ENCODE results near the gene DOCK9. TPM values are rescaled to one million over a fixed set of nuclear protein-coding genes. Genes with fewer than 3 reads are reported as not detected.

The DOCK9 gene
- total RNA-seq, 1 donor from 2014 or later: 43.5 TPM

DNA sequence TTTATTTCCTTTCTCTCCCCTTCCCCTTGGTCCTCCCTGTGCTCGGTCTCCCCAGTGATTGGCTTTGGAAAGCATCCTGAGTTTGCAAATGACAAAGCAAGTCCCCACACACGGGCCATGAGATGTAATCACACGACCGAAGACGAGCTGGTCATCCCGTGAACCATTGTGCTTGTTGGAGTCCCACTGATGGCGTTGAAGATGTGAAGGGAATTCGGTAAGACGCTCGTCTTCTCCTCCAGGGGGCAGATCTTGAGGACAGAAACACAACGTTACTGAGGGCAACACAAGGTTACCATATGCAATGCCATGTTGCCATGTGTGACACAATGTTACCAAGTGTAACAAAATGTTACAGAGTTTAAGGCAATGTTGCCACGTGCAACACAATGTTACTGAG lies 183.4 kb downstream of the DOCK9 start:
- no peaks in the 10 kb centered on the region for H3K27me3 Mint-ChIP-seq
- H3K27ac Mint-ChIP-seq: no peak overlapping the region
- H3K36me3 Mint-ChIP-seq (ENCODE audit: low read depth): peaks cover 59% of the 10 kb centered on the region

DNA sequence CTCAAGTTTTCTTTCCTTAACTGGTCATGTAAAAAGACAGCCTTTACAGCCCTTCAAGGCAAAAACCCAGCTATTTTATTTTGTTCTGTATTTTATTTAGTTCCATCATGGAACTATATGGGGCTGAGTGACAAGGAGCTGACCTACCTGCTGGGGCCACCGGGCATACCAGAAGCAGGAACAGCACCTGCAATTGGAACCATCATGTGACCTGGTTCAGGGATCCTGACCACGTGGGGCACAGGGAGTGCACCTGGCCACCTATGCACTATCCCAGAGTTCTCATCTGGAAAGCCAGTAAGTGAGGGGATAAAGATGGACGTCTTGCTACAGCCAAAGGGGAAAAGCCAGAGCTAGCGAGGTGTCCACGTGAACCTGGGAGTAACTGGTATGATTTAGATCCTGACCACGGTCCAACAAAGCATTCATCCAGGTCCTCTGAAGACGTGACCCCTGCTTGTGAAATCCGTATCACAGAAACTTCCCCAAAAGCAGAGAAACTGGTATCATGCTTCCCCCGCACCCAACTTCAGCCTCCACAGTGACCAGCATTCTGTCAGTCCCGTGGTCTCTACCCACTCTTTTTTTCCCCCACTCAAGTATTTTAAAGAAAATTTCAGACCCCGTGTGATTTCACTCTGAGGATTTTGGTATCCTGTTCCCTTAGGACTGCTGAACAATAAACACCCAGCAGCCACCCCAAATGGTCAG lies 184.9 kb downstream of the DOCK9 start:
- H3K9me3 Mint-ChIP-seq: no peaks in the 10 kb centered on the region
- intact Hi-C loops (cut with micrococcal nuclease): no loop called here
- no peak for DNase-seq
- no peak overlapping the region for H3K4me3 Mint-ChIP-seq
- H3K27ac Mint-ChIP-seq: no peak overlapping the region
- H3K36me3 Mint-ChIP-seq (ENCODE audit: low read depth): peaks cover 46% of the 10 kb centered on the region
- peaks cover 2% of the 10 kb centered on the region for H3K4me1 Mint-ChIP-seq
- peaks cover 9% of the 10 kb centered on the region for H3K27me3 Mint-ChIP-seq

More for the DNA sequence above, 183.4 kb downstream of the DOCK9 start:
- no peak for DNase-seq
- no peak overlapping the region for H3K4me3 Mint-ChIP-seq
- H3K4me1 Mint-ChIP-seq: peaks cover 2% of the 10 kb centered on the region
- intact Hi-C loops (cut with micrococcal nuclease): no loop called here
- no peaks in the 10 kb centered on the region for H3K9me3 Mint-ChIP-seq

DNA sequence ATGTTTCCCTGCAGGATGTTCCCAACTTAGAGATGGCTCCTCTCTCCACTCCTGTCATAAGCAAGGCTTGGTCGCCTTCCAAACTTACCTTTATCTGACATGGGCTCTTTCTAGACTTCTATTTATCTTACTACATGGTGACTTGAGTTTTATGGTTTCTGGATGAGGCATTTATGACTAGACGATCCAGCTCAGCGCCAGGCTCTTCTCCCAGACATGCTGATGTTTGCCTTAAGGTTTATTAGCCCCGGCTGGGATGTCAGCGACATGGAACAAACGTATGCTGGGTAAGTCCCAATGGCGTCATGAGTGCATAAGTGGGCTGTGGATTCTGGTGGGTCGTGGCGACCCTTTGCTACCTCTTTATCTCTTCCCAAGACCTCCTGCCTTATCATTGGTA lies 185.5 kb downstream of the DOCK9 start:
- Mint-ChIP-seq H3K36me3 (ENCODE audit: low read depth) (peaks cover 41% of the 10 kb centered on the region), H3K27me3 (peaks cover 14% of the 10 kb centered on the region), H3K9me3 (no peaks in the 10 kb centered on the region), H3K4me3 (no peak overlapping the region), H3K4me1 (no peaks in the 10 kb centered on the region), H3K27ac (no peak overlapping the region)
- DNase-seq: no peak
- intact Hi-C loops (cut with micrococcal nuclease): no loop called here

DNA sequence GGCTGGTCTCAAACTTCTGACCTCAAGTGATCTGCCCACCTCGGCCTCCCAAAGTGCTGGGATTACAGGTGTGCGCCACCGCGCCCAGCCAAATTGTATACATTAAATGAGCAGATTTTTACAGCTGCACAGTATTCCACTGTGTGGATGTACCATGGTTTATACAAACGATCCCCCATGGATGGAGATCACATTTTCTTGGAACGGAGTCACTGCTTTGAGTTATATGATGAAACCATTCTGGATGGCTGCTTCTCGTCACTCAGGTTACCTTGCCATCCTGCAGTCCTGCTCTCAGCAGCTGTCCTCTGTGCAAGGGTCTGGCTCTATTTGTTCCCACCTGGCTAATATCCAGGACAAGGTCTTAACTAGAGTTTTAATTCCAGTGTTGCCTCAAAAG lies 186.3 kb downstream of the DOCK9 start:
- Mint-ChIP-seq H3K27me3 (peaks cover 19% of the 10 kb centered on the region), H3K4me1 (no peaks in the 10 kb centered on the region), H3K36me3 (ENCODE audit: low read depth) (peaks cover 35% of the 10 kb centered on the region), H3K9me3 (no peaks in the 10 kb centered on the region), H3K27ac (no peak overlapping the region), H3K4me3 (no peak overlapping the region)
- no peak for DNase-seq
- intact Hi-C loops (cut with micrococcal nuclease): no loop called here

GRCh38 chr13:98787996-98788395 lies 189.9 kb downstream of the DOCK9 start:
- H3K27me3 Mint-ChIP-seq: peaks cover 20% of the 10 kb centered on the region
- DNase-seq: no peak
- H3K36me3 Mint-ChIP-seq (ENCODE audit: low read depth): peaks cover 9% of the 10 kb centered on the region
- H3K9me3 Mint-ChIP-seq: no peaks in the 10 kb centered on the region
- no peak overlapping the region for H3K27ac Mint-ChIP-seq
- intact Hi-C loops (cut with micrococcal nuclease): no loop called here
- no peaks in the 10 kb centered on the region for H3K4me1 Mint-ChIP-seq
- H3K4me3 Mint-ChIP-seq: no peak overlapping the region

- H3K27ac Mint-ChIP-seq: no peak overlapping the region
- H3K4me3 Mint-ChIP-seq: no peak overlapping the region
- no peaks in the 10 kb centered on the region for H3K4me1 Mint-ChIP-seq
- peaks cover 20% of the 10 kb centered on the region for H3K27me3 Mint-ChIP-seq
- no peak for DNase-seq
- H3K36me3 Mint-ChIP-seq (ENCODE audit: low read depth): peaks cover under 1% of the 10 kb centered on the region
- H3K9me3 Mint-ChIP-seq: no peaks in the 10 kb centered on the region
- intact Hi-C loops (cut with micrococcal nuclease): no loop called here
Measured at GRCh38 chr13:98787173-98787572, 190.7 kb downstream of the DOCK9 start.

DNA sequence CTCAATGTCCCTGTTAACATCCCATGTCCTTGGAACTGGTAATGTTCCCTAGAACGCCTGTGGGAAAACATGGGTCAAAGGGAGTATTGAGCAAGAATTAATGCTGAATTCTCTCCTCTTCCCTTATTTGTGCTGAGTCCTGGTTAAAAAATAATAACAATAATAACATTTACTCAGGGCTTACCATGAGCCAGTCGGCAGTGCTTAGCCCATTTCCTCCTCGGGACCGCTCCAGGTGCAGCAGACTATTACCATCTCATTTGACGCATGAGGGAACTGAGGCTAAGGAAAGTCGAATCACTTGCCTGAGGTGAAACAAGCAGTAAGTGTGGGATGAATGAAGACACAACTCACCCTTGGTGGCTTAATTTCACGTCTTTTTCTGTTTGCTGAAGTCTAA lies 191.8 kb downstream of the DOCK9 start:
- Mint-ChIP-seq H3K4me3 (no peak overlapping the region), H3K27me3 (peaks cover 22% of the 10 kb centered on the region), H3K27ac (no peak overlapping the region), H3K36me3 (ENCODE audit: low read depth) (no peaks in the 10 kb centered on the region), H3K4me1 (no peaks in the 10 kb centered on the region), H3K9me3 (no peaks in the 10 kb centered on the region)
- no peak for DNase-seq
- intact Hi-C loops (cut with micrococcal nuclease): no loop called here

- intact Hi-C loops (cut with micrococcal nuclease): no loop called here
- Mint-ChIP-seq H3K4me3 (no peak overlapping the region), H3K27ac (no peak overlapping the region), H3K9me3 (no peaks in the 10 kb centered on the region), H3K27me3 (peaks cover 22% of the 10 kb centered on the region), H3K4me1 (no peaks in the 10 kb centered on the region), H3K36me3 (ENCODE audit: low read depth) (no peaks in the 10 kb centered on the region)
- DNase-seq: no peak
Measured at GRCh38 chr13:98785405-98785804, 192.5 kb downstream of the DOCK9 start.

- intact Hi-C loops (cut with micrococcal nuclease): no loop called here
- Mint-ChIP-seq H3K36me3 (ENCODE audit: low read depth) (no peaks in the 10 kb centered on the region), H3K4me3 (no peak overlapping the region), H3K9me3 (no peaks in the 10 kb centered on the region), H3K4me1 (no peaks in the 10 kb centered on the region), H3K27me3 (peaks cover 22% of the 10 kb centered on the region), H3K27ac (no peak overlapping the region)
- DNase-seq: no peak
Measured at GRCh38 chr13:98784666-98785065, 193.2 kb downstream of the DOCK9 start.

DNA sequence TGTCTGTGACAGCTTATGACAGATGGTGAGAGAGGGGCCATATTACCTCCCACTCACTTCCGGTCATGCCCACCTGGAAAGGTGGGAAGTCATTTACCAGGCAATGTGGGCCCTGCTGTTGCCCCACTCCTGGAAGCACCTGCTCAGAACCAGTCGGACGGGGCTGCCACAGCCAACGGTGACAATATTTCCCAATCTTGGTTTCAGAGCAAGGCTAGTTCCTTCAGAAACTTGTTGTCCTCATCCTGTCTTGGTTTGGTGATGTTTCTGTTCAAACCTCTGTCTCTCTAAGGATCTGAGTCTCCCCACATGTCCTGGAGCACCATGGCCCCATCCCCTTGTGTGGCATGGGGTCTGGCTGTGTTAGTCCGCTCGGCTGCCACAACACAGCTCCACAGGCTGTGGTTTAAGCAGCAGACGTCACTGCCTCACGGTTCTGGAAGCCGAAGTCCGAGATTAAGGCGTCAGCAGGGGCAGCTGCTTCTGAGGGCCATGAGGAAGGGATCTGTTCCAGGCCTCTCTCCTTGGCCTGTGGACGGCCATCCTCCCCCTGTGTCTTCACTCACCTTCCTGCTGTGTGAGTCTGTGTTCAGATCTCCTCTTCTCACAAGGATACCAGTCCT lies 193.9 kb downstream of the DOCK9 start:
- intact Hi-C loops (cut with micrococcal nuclease): no loop called here
- H3K36me3 Mint-ChIP-seq (ENCODE audit: low read depth): no peaks in the 10 kb centered on the region

DNA sequence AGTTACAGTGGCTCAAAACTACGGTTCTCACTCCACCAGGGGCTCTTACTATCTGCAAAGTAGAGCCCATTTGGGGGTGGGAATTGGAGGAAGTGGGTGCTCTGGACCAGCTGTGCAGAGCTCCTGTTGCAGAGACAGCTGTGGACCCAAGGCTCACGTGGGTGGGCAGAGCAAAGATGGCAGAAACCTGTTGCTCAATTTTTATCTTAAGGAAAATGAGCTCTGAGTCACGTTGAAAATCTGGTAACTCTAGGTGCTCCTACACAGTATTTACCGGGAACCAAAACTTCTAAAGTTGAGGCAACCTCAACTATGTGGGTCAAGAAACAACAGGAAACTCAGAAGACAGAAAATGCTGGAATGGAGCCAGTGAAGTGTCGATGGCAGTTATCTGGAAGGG lies 195.2 kb downstream of the DOCK9 start:
- no peaks in the 10 kb centered on the region for H3K36me3 Mint-ChIP-seq (ENCODE audit: low read depth)
- H3K27me3 Mint-ChIP-seq: peaks cover 13% of the 10 kb centered on the region
- DNase-seq: no peak
- no peaks in the 10 kb centered on the region for H3K4me1 Mint-ChIP-seq
- H3K27ac Mint-ChIP-seq: no peak overlapping the region
- no peak overlapping the region for H3K4me3 Mint-ChIP-seq
- H3K9me3 Mint-ChIP-seq: no peaks in the 10 kb centered on the region
- intact Hi-C loops (cut with micrococcal nuclease): no loop called here

More for the DNA sequence above, 193.9 kb downstream of the DOCK9 start:
- Mint-ChIP-seq H3K9me3 (no peaks in the 10 kb centered on the region), H3K4me1 (no peaks in the 10 kb centered on the region), H3K27me3 (peaks cover 21% of the 10 kb centered on the region), H3K27ac (no peak overlapping the region), H3K4me3 (no peak overlapping the region)
- no peak for DNase-seq

- intact Hi-C loops (cut with micrococcal nuclease): no loop called here
- no peak for DNase-seq
- H3K27ac Mint-ChIP-seq: no peak overlapping the region
- no peaks in the 10 kb centered on the region for H3K9me3 Mint-ChIP-seq
- H3K4me1 Mint-ChIP-seq: no peaks in the 10 kb centered on the region
- peaks cover 9% of the 10 kb centered on the region for H3K27me3 Mint-ChIP-seq
- H3K36me3 Mint-ChIP-seq (ENCODE audit: low read depth): no peaks in the 10 kb centered on the region
- H3K4me3 Mint-ChIP-seq: no peak overlapping the region
Measured at GRCh38 chr13:98781905-98782304, 196.0 kb downstream of the DOCK9 start.

DNA sequence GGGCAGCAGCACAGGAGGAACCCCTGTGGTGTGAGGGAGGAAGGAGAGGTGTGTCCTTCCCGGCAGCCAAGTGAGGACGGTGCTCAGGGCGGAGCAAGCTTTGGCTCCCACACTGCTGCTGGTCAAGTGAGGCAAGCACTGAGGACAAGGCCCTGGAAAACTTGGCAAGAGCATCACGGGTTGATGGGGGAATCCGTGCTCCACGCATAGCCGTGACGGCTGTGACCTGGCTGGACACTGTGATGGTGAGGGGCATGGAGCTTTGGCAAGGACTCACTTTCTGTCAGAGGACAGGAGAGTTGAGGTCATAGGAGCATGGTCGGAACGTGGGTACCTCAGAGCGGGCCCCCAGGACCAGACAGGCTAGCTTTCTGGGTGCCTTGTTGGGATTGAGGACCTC lies 196.4 kb downstream of the DOCK9 start:
- H3K4me3 Mint-ChIP-seq: no peak overlapping the region
- no peaks in the 10 kb centered on the region for H3K36me3 Mint-ChIP-seq (ENCODE audit: low read depth)
- H3K4me1 Mint-ChIP-seq: no peaks in the 10 kb centered on the region
- DNase-seq: no peak
- no peaks in the 10 kb centered on the region for H3K9me3 Mint-ChIP-seq
- peaks cover 5% of the 10 kb centered on the region for H3K27me3 Mint-ChIP-seq
- H3K27ac Mint-ChIP-seq: no peak overlapping the region
- intact Hi-C loops (cut with micrococcal nuclease): no loop called here

- Mint-ChIP-seq H3K27me3 (peaks cover 5% of the 10 kb centered on the region), H3K36me3 (ENCODE audit: low read depth) (no peaks in the 10 kb centered on the region), H3K27ac (no peak overlapping the region), H3K4me3 (no peak overlapping the region), H3K9me3 (no peaks in the 10 kb centered on the region), H3K4me1 (no peaks in the 10 kb centered on the region)
- intact Hi-C loops (cut with micrococcal nuclease): no loop called here
- DNase-seq: no peak
Measured at GRCh38 chr13:98781045-98781444, 196.8 kb downstream of the DOCK9 start.

DNA sequence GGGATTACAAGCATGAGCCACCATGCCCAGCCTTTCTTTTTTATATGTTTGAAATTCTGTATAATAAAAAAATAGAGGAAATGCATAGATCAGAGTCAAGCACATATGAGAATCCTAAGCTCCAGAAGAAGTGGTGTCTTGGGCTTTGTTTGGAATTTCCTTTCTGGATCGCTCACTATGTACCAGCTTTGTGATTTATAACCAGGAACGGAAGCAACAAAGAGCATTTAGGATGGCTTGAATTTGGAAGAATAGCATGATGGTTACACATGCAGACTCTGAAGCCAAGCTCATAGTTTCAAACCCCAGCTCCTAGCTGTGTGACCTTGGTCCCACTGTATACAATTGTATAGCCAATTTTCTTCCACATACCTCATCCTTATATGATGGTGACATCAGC lies 197.4 kb downstream of the DOCK9 start:
- Mint-ChIP-seq H3K4me3 (no peak overlapping the region), H3K9me3 (no peaks in the 10 kb centered on the region)

More for the DNA sequence above, 197.4 kb downstream of the DOCK9 start:
- Mint-ChIP-seq H3K27me3 (peaks cover 5% of the 10 kb centered on the region), H3K27ac (no peak overlapping the region), H3K4me1 (no peaks in the 10 kb centered on the region), H3K36me3 (ENCODE audit: low read depth) (no peaks in the 10 kb centered on the region)
- DNase-seq: no peak
- intact Hi-C loops (cut with micrococcal nuclease): no loop called here
